ENCODE measurements around the gene QSOX1. TPM values are rescaled to one million over a fixed set of nuclear protein-coding genes. Genes with fewer than 3 reads are reported as not detected.

QSOX1 gene, protein sequence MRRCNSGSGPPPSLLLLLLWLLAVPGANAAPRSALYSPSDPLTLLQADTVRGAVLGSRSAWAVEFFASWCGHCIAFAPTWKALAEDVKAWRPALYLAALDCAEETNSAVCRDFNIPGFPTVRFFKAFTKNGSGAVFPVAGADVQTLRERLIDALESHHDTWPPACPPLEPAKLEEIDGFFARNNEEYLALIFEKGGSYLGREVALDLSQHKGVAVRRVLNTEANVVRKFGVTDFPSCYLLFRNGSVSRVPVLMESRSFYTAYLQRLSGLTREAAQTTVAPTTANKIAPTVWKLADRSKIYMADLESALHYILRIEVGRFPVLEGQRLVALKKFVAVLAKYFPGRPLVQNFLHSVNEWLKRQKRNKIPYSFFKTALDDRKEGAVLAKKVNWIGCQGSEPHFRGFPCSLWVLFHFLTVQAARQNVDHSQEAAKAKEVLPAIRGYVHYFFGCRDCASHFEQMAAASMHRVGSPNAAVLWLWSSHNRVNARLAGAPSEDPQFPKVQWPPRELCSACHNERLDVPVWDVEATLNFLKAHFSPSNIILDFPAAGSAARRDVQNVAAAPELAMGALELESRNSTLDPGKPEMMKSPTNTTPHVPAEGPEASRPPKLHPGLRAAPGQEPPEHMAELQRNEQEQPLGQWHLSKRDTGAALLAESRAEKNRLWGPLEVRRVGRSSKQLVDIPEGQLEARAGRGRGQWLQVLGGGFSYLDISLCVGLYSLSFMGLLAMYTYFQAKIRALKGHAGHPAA
- 100 to 1,000 TPM; 109 to 124 (median 119) TPM for total RNA-seq

- peak within 1 kb of the TSS; percentile 87 to 94 (median 92) for H3K27ac ChIP-seq
- peak; percentile 91 for TF ChIP-seq POLR2A (IDR thresholded peaks at IDR 0.05)
- no peak for TF ChIP-seq EP300 (IDR thresholded peaks at IDR 0.05; ENCODE audit: low read depth)
- TF ChIP-seq, protein P1, sequence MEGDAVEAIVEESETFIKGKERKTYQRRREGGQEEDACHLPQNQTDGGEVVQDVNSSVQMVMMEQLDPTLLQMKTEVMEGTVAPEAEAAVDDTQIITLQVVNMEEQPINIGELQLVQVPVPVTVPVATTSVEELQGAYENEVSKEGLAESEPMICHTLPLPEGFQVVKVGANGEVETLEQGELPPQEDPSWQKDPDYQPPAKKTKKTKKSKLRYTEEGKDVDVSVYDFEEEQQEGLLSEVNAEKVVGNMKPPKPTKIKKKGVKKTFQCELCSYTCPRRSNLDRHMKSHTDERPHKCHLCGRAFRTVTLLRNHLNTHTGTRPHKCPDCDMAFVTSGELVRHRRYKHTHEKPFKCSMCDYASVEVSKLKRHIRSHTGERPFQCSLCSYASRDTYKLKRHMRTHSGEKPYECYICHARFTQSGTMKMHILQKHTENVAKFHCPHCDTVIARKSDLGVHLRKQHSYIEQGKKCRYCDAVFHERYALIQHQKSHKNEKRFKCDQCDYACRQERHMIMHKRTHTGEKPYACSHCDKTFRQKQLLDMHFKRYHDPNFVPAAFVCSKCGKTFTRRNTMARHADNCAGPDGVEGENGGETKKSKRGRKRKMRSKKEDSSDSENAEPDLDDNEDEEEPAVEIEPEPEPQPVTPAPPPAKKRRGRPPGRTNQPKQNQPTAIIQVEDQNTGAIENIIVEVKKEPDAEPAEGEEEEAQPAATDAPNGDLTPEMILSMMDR (IDR thresholded peaks at IDR 0.05) = peak in 1 of 5 experiments; percentile 33
- TF ChIP-seq POLR2AphosphoS5 (IDR thresholded peaks at IDR 0.05) = peak; percentile 97 to 98 (median 97)
- H3K4me1 ChIP-seq = peaks cover 4 to 49% (median 38%) of the 10 kb centered on the region in 4 donors
- H3K4me3 ChIP-seq = peak within 1 kb of the TSS; percentile 73 to 98 (median 87)
- in situ Hi-C loops (cut with MboI; ENCODE audit: low pct_ligation_motif_present in 1 of 4, low pct_unique_long_range_greater_than_20kb in 1 of 4, low sequenced_read_pairs in 3 of 4) (loop anchor here in 2 of 4 donors (10.0 to 25.0 kb wide), 2 partner anchors 280 to 292 kb away; partner anchors contain the start of gene TOR1AIP2 (in 1 of the 2)), intact Hi-C loops (cut with DNase I; ENCODE audit: low total_unique reads) (no loop called here)
- DNase-seq = peak; percentile 92
- H3K36me3 ChIP-seq = no peaks in the 10 kb centered on the region
- no peaks in the 10 kb centered on the region for H3K9me3 ChIP-seq
- H3K27me3 ChIP-seq = no peaks in the 10 kb centered on the region
- WGBS, 2 donors (ENCODE audit: low coverage in 1 of 2) = 0% methylated on average over 46 of the region's 100 CpGs; no CpG with 5 or more reads in 1 of the 2 donors
Measured at GRCh38 chr1:180154325-180155181, at the start of gene QSOX1. Gene QSOX1, plus strand, starts transcription at chr1:180154869. Its CDS starts 39 bp downstream, at chr1:180154908.

GRCh38 chr1:180112091-180112490 is 42.6 kb upstream of the QSOX1 start:
- H3K27me3 ChIP-seq = no peaks in the 10 kb centered on the region
- peak overlapping the region in 2 of 4 donors; percentile 36 to 62 for H3K27ac ChIP-seq
- H3K9me3 ChIP-seq = no peaks in the 10 kb centered on the region
- intact Hi-C loops (cut with DNase I; ENCODE audit: low total_unique reads) (no loop called here), in situ Hi-C loops (cut with MboI; ENCODE audit: low pct_ligation_motif_present in 1 of 4, low pct_unique_long_range_greater_than_20kb in 1 of 4, low sequenced_read_pairs in 3 of 4) (no loop called here)
- WGBS, 2 donors (ENCODE audit: low coverage in 1 of 2) = 86 to 100% methylated on average over 2 of the region's 2 CpGs
- H3K36me3 ChIP-seq = peaks cover 0 to 15% (median 2%) of the 10 kb centered on the region in 4 donors
- H3K4me1 ChIP-seq = peaks cover 0 to 19% (median 10%) of the 10 kb centered on the region in 4 donors
- no peak for DNase-seq
- H3K4me3 ChIP-seq = no peak overlapping the region
- TF ChIP-seq POLR2A (IDR thresholded peaks at IDR 0.05) (no peak), POLR2AphosphoS5 (IDR thresholded peaks at IDR 0.05) (no peak), EP300 (IDR thresholded peaks at IDR 0.05; ENCODE audit: low read depth) (no peak)
- TF ChIP-seq, protein P1 (IDR thresholded peaks at IDR 0.05) = no peak

- Histone ChIP-seq H3K36me3 (peaks cover 0 to 15% (median 2%) of the 10 kb centered on the region in 4 donors), H3K9me3 (no peaks in the 10 kb centered on the region), H3K27me3 (no peaks in the 10 kb centered on the region), H3K4me3 (no peak overlapping the region), H3K4me1 (peaks cover 0 to 22% (median 10%) of the 10 kb centered on the region in 4 donors), H3K27ac (peak overlapping the region; percentile 36 to 62 (median 54))
- peak; percentile 9 to 69 (median 66) for TF ChIP-seq POLR2AphosphoS5 (IDR thresholded peaks at IDR 0.05)
- TF ChIP-seq, protein P1 (IDR thresholded peaks at IDR 0.05) = no peak
- in situ Hi-C loops (cut with MboI; ENCODE audit: low pct_ligation_motif_present in 1 of 4, low pct_unique_long_range_greater_than_20kb in 1 of 4, low sequenced_read_pairs in 3 of 4) (no loop called here), intact Hi-C loops (cut with DNase I; ENCODE audit: low total_unique reads) (no loop called here)
- WGBS, 2 donors (ENCODE audit: low coverage in 1 of 2) = 63 to 65% methylated on average over 2 of the region's 2 CpGs
- DNase-seq = no peak
Measured at GRCh38 chr1:180112984-180113647, 41.6 kb upstream of the QSOX1 start.

All from transverse colon (tissue), 4 donors.